ENCODE results near the gene ANKRD7. TPM values are rescaled to one million over a fixed set of nuclear protein-coding genes. Genes with fewer than 3 reads are reported as not detected.
"Not testable (repeated sequence)": the region's sequence is repeated elsewhere in the genome, so short reads cannot be mapped to it uniquely, and the experiment has no call there.

Gene ANKRD7
- total RNA-seq, 2 donors from 2014 or later, result 0.53 to 1.1 TPM

DNA sequence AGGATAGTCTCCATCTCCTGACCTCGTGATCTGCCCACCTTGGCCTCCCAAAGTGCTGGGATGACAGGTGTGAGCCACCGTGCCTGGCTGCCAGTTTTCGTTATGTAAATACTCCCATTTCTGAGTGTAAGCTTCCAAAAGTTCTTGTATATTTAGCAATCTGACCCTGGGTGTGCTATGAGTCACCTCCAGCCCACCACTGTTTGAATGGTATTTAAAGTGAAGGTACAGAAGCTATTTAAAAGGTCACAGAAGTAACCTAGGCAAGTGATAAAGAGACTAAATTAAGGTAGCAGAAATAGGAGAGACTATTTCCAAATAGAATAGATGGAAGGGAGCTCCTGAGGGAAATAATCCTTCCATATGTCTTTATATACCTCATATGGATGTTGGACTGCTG lies 3.9 kb upstream of the ANKRD7 start:
- DNase-seq, result no peak
- intact Hi-C loops (cut with DNase I), result no loop called here
- no peak for ATAC-seq

DNA sequence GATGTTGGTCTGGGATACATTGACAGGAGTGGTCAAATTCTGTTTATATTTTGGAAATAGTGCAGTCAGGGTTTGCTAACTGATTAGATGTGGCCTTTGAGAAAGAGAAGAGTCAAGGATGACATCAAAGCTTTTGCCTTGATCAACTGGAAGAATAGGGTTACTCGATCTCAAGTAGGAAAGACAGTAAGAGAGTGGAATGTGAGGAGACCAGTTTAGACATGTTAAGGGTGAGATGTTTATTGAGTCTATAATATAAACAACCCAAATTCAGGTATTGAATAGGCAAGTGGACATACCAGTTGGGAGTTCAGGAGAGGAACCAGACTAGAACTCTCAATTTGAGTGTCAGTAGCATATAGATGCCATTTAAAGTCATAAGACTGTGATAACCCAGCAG lies 1.9 kb upstream of the ANKRD7 start:
- no peak for ATAC-seq
- no peak for DNase-seq
- intact Hi-C loops (cut with DNase I), result no loop called here

DNA sequence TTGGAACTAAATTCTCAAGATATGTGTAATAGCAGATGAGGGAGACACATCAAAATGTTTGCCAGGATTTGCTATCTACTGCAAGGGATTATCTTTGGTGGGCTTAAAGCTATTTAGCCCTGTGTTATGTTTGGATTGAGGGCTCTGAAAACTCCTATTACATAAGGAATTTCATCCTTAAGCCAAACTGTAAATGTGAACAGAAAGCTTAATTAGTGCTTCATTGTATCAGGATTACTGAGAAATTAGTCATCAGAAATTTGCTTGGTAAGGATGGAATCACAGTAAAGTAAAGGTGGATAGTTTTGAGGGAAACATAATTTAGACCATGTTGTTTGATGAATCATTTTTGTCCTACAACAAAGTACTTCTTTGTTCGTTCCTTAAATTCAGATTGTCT lies 8.3 kb downstream of the ANKRD7 start:
- intact Hi-C loops (cut with DNase I), result no loop called here
- no peak for DNase-seq
- ATAC-seq, result no peak

DNA sequence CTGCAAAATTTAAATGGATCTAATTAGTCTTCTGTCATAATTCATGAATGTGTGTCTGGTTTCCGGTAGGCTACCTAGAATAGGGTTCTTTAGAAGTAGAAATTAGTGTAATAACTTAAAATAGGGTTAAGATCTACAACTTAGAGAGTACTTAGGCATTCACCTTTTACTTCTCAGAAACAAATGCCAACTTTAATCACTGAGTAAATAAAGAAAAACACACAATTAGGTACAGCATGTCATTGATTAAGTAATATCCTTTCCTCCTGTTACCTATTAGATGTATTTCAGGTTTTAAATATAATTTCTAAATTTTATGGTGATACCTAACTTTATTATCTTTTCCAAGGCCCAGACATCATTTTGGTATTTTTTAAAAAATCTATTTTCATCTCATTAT lies 9.3 kb downstream of the ANKRD7 start:
- intact Hi-C loops (cut with DNase I), result no loop called here
- no peak for ATAC-seq
- no peak for DNase-seq

DNA sequence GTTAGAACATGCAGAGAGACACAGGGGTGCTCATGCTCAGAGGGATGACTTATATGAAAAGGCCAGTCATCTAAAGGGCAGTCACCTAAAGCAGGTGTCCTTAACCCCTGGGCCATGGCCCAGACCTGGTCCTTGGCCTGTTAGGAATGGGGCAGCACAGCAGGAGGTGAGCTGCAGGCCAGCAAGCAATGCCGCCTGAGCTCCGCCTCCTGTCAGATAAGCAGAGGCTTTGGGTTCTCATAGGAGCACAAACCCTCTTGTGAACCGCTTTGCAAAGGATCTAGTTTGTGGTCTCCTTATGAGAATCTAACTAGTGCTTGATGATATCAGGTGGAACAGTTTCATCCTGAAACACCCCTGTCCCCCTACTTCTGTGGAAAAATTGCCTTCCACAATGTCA lies 14.5 kb downstream of the ANKRD7 start:
- intact Hi-C loops (cut with DNase I), result no loop called here
- DNase-seq (no peak), ATAC-seq (no peak)

DNA sequence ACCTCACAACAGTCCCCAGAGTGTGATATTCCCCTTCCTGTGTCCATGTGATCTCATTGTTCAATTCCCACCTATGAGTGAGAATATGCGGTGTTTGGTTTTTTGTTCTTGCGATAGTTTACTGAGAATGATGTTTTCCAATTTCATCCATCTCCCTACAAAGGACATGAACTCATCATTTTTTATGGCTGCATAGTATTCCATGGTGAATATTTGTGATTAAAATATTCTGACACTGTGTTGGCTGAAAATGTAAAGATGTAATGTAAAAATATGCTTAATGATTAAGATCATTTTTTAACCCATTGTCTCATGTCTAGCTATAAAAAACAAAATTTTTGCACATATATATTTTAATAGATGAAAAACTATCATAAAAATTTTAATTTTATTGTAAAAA lies 15.8 kb downstream of the ANKRD7 start:
- intact Hi-C loops (cut with DNase I); ATAC-seq; DNase-seq: not testable (repeated sequence)

DNA sequence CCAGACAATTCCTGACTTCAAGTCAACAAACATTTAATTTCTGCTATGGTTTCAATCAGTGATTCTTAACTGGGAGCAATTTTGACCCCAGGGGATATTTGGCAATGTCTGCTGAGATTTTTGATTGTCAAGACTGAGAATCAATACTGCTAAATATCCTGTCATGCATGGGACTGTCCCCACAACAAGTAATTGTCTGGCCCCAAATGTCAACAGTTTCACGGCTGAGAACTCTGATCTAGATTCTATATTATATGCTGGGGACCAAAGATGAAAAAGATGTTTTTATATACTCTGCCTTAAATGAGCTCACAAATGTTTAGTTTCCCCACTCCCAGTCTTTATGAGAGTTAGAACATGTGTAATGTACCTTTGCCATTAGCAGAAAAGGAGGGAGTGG lies 19.2 kb downstream of the ANKRD7 start:
- DNase-seq, result no peak
- ATAC-seq, result no peak
- intact Hi-C loops (cut with DNase I), result no loop called here

DNA sequence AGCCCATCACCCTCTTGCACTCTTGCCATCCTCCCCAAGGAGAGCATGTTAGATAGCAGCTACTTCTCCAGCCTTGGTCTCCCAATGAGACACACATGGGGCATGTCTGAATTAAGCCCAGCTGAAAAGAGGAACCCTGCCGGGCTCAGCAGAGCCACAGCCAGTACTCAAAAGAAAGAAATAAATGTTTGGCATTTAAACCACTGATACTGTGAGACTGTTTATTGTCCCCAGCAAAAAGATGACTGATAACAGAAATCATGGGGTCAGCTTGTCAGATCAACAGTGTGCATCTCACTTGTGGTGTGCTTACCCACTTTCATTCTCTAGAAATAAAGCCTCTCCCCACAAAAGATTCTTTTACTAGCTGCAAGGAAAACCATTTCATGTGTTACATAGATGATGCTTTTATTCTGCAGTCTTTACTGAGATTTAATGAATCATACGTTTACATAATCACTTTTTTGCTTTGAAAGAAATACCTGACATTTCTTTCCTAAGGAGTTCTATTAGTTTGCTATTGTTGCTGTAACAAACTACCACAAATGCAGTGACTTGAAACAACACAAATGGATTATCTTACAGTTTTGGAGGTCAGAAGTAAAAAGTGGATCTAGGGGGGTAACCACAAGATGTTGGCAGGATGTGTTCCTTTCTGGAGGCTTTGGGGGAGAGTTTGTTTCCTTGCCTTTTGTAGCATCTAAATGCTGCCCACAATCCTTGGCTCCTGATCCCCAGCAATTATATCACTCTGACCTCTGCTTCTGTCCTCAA lies 20.9 kb downstream of the ANKRD7 start:
- intact Hi-C loops (cut with DNase I), result no loop called here
- ATAC-seq (no peak), DNase-seq (no peak)

DNA sequence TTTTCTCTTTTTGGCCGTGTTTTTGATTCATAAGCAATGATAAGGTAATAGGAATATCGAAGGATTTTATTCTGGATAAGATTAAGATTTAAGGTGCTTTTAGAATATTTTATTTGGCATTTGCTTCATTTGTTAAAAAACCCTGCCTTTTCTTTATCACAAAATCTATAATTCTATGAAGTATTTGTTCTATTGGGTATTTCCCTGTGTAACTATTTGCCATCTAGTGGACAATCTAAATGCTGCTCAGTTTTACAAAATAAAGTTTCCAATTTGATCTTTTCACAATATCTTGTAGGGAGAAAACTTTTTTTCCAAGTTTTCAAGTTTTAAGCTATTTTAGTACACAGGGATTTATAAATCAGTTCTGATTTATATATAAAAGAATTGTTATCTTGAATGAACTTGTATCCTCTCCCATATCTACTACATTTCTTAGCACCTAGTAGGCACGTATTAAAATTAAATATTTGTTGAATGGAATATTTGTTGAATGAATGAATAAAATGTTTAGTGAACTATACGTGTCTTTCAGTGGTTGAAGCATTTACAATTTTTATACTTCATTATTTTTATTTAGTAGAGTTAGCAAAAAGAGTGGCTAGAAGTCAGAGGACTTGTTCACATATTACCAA lies 26.5 kb downstream of the ANKRD7 start:
- no peak for DNase-seq
- intact Hi-C loops (cut with DNase I), result no loop called here
- no peak for ATAC-seq

DNA sequence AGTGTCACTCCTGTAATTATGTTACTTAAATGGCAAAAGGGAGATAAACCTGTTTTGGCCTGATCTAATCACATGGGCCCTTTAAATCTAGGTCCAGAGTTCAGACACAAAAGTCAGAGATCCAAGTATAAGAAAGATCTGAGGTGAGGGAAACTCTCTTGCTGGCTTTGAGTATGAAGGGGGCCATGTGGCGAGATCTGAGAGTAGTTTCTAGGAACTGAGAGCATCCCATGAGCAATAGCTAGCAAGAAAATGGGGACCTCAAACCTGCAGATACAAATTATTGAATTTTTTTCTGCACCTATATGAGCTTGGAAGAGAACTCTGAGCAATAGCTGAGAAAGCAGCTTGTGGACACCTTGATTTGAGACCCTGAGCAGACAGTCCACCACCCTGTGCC lies 27.6 kb downstream of the ANKRD7 start:
- no peak for DNase-seq
- intact Hi-C loops (cut with DNase I), result no loop called here
- no peak for ATAC-seq

DNA sequence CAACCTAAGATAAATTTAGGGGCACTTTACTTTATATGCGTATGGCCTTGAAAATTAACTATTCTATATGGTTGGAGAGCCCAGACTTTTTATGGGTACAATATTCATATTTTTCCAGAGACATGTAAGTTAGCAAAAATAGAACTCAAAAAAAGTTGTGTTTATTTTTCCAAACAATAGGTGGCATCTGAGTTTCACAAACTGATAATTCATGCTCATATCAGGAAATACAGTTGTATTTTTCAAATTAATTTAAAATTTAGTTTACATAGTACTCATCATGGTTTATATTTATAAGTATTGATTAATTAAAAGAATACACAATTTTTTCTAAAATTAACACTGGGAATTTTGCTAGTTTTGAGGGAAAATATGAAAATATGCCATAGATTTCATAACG lies 34.6 kb downstream of the ANKRD7 start:
- DNase-seq (no peak), ATAC-seq (no peak)
- intact Hi-C loops (cut with DNase I), result no loop called here

DNA sequence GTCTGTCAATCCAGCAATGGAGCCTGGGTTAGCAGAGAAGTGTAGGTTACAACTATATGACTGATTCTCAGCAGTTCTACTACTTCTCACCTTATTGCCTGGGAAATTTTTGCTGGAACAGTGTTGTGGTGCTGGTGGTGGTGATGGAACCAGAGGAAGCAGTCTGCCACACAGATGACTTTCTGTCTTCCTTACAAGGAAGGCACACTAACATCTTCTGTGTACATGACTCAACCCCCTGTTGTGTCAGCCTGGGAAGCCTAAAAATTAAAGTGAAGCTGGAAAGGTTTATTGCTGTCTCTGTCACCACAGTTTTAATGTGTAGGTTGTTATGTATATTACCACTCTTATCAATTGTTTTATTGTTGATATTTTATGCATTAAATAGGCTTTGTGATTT lies 40.3 kb downstream of the ANKRD7 start:
- ATAC-seq, result no peak
- intact Hi-C loops (cut with DNase I), result no loop called here
- DNase-seq, result no peak

DNA sequence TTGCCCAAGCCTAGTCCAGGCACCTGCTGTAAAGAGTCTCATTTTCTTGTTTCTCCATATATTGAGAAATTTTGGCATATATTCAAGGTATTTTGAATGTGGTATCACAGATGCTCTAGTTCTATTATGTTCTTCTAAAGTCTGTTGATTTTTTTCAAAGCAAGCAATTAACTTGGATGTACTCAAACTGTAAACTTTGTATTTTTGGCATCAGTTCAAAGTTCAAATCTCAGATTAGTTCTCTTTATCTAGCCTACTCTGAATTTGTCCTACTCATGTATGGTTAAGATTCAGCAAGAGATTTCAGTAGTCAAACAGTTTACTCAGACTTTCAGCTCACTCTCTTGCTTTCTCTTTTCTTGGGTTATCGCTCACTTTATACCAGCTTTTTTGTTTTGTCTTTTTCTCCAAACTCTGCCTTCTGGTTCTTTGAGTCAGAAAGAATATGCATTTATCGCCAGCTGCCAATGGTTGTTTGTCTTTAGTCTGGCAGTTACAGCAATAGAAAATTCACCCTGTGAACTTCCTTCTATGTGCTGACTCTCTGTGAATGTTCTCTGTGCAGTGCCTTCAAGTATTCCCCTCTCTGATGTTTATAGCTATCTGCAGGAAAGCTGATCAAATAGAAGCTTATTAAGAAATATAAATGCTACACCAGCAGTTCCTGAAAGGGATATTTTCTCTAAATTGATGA lies 56.0 kb downstream of the ANKRD7 start:
- intact Hi-C loops (cut with DNase I), result no loop called here
- ATAC-seq, result no peak
- DNase-seq, result no peak

DNA sequence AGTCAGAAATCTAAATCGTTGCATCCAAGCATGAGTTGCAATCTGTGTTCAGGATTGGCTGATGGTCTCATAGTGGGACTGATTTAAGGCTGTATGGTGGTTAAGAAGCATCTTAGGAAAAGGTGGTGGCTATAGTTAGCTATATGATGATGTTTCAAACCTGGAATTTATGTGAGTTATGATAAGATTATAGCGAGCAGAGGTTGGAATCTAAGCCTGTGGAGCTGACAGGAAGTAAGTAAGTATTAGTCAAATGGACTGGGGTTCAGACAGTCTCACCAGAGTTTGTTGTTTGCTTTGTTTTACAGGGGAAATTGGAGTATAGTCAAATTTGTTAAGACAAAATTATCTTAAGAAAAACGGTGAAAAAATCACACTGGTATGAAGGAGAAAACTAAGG lies 56.7 kb downstream of the ANKRD7 start:
- DNase-seq, result no peak
- no peak for ATAC-seq
- intact Hi-C loops (cut with DNase I), result no loop called here

DNA sequence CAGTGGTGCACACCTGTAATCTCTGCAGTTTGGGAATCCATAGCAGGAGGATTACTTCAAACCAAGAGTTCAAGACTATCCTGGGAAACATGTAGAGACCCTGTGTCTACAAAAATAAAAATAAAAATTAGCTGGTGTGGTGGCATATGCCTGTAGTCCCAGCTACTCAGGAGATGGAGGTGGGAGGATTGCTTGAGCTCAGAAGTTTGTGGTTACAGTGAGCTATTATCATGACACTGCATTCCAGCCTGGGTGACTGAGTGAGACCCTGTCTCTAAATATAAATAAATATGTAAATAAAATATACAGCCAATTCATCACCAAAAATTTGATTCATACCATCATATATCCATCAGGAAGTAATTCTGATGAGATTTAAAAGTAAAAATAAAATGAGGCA lies 60.9 kb downstream of the ANKRD7 start:
- ATAC-seq, result no peak
- intact Hi-C loops (cut with DNase I), result no loop called here

DNA sequence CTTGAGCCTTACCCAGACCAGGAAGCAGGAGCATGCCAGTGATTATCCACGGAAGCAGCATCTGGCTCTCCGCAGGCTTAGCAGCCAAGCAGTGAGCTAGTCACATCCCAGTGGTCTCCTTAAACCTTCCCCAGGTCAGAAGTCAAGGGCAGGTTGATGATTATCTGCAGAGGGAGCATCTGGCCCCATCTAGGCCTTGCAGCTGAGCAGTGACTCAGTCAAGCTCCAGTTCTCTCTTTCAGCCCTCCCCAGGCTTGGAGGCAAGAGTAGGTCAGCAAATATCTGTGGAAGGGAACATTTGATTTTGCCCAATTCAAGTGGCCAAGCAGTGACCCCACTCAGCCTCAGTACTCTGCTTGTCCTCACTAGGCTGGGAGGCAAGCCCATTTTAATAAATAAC lies 61.6 kb downstream of the ANKRD7 start:
- DNase-seq (no peak), ATAC-seq (no peak)
- intact Hi-C loops (cut with DNase I), result no loop called here

More for the DNA sequence above, 60.9 kb downstream of the ANKRD7 start:
- DNase-seq, result no peak

DNA sequence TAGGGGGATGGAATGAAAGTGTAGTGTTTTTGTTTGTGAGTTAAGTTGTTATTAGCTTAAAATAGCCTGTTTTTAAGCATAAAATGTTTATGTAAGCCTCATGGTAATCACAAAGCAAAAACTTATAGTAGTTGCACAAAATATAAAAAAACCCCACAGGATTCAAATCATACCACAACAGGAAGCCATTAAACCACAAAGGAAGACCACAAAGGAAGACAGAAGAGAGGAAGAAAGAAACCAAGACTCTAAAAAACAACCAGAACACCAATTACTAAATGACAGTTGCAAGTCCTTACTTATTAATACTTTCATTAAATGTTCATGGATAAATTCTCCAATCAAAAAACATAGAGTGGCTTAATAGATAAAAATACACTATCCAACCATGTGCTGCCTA lies 63.6 kb downstream of the ANKRD7 start:
- ATAC-seq, result no peak
- DNase-seq, result no peak
- intact Hi-C loops (cut with DNase I), result no loop called here

DNA sequence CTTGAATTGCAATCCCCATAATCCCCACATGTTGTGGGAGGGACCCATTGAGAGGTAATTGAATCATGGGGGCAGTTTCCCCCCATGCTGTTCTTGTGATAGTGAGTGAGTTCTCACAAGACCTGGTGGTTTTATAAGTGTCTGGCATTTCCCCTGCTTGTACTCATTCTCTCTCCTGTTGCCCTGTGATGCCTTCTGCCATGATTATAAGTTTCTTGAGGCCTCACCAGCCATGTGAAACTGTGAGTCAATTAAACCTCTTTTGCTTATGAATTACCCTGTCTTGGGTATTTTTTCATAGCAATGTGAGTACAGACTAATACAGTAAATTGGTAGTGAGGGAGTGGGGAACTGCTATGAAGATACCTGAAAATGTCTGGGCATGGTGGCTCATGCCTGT lies 65.0 kb downstream of the ANKRD7 start:
- intact Hi-C loops (cut with DNase I), result no loop called here
- DNase-seq, result no peak
- ATAC-seq, result no peak

All from left cardiac atrium (tissue), 4 donors.